HEK293 (cell line): ENCODE measurements around the gene RNU1-1.
"Not testable (repeated sequence)": the region's sequence is repeated elsewhere in the genome, so short reads cannot be mapped to it uniquely, and the experiment has no call there.

Experiments
- CTCF ChIA-PET: fragments of 350-600 bp; formaldehyde crosslinking; extraction: SDS; loops from one replicate; lab custom pipeline; 2021; ENCODE audit warnings: antibody characterized with exemption; lab: Yijun Ruan, JAX
- POLR2A ChIA-PET: fragments of 300-600 bp; formaldehyde crosslinking; extraction: SDS; loops from one replicate; lab custom pipeline; 2020; ENCODE audit warnings: antibody characterized with exemption, inconsistent platforms; lab: Yijun Ruan, JAX
- H3K27ac ChIP-seq: fragments of 200-500 bp; sonication (Bioruptor generic); 2 replicates; pipeline ENCODE4 v1.5.1; 2014; ENCODE audit warnings: low read depth, low read length, control low read depth, inconsistent platforms; ENCODE audit errors: extremely low read depth
- H3K36me3 ChIP-seq, 2 experiments: fragments of 200-500 bp in 1 of 2; sonication (Bioruptor generic) in 1 of 2; 1 replicate in 1 of 2; 2 replicates in 1 of 2; pipeline ENCODE4 v1.5.1; 2014 to 2017; ENCODE audit warnings: inconsistent platforms in 2 of 2, low read length in 2 of 2; ENCODE audit not compliant: control insufficient read depth in 2 of 2, insufficient read depth in 1 of 2
- H3K4me1 ChIP-seq: fragments of 200-500 bp; sonication (Bioruptor generic); 2 replicates; pipeline ENCODE4 v1.5.1; 2014; ENCODE audit warnings: mild to moderate bottlenecking, low read length, inconsistent platforms; ENCODE audit not compliant: control insufficient read depth, insufficient read depth
- H3K4me3 ChIP-seq: 2 replicates; pipeline ENCODE4 v1.5.1; 2011; ENCODE audit warnings: low read depth, mild to moderate bottlenecking, control low read depth, low read length, moderate library complexity
- H3K9me3 ChIP-seq: fragments of 200-500 bp; sonication (Bioruptor generic); 2 replicates; pipeline ENCODE4 v1.5.1; 2014; ENCODE audit warnings: low read depth, low read length, inconsistent platforms; ENCODE audit not compliant: control insufficient read depth, insufficient read depth
- FEZF1 ChIP-seq: fragments of 450-650 bp; formaldehyde crosslinking; IDR thresholded peaks from 2 replicates; pipeline ENCODE4 v1.5.1; 2016; ENCODE audit warnings: missing biosample characterization, missing genetic modification characterization
- MZF1 ChIP-seq: fragments of 450-650 bp; formaldehyde crosslinking; IDR thresholded peaks from 2 replicates; pipeline ENCODE4 v1.5.1; 2017; ENCODE audit warnings: missing biosample characterization, missing genetic modification characterization, borderline replicate concordance
- SALL2 ChIP-seq: fragments of 450-650 bp; formaldehyde crosslinking; IDR thresholded peaks from 2 replicates; pipeline ENCODE4 v1.5.0; 2017; ENCODE audit warnings: missing biosample characterization, mild to moderate bottlenecking, missing genetic modification characterization, borderline replicate concordance
- SCRT2 ChIP-seq: fragments of 450-650 bp; formaldehyde crosslinking; IDR thresholded peaks from 2 replicates; pipeline ENCODE4 v1.5.1; 2016; ENCODE audit warnings: missing biosample characterization, missing genetic modification characterization
- TRIM28 ChIP-seq: IDR thresholded peaks from 2 replicates; pipeline ENCODE4 v1.6.1; 2011; ENCODE audit warnings: low read length, control low read depth, borderline replicate concordance
- WT1 ChIP-seq: fragments of 450-650 bp; formaldehyde crosslinking; IDR thresholded peaks from 2 replicates; pipeline ENCODE4 v1.5.1; 2016; ENCODE audit warnings: missing biosample characterization, missing genetic modification characterization
- ZIC2 ChIP-seq: fragments of 450-650 bp; formaldehyde crosslinking; IDR thresholded peaks from 2 replicates; pipeline ENCODE4 v1.5.1; 2016; ENCODE audit warnings: missing biosample characterization, missing genetic modification characterization
- ZNF670 ChIP-seq: fragments of 450-650 bp; formaldehyde crosslinking; IDR thresholded peaks from 2 replicates; pipeline ENCODE4 v1.5.1; 2016; ENCODE audit warnings: missing biosample characterization, missing genetic modification characterization, low read depth
- ZNF768 ChIP-seq: fragments of 450-650 bp; formaldehyde crosslinking; IDR thresholded peaks from 2 replicates; pipeline ENCODE4 v1.5.1; 2018; ENCODE audit warnings: missing biosample characterization, mild to moderate bottlenecking, missing genetic modification characterization
- TF ChIP-seq, protein P1 (sequence below): IDR thresholded peaks from 2 replicates; pipeline ENCODE4 v1.6.1; 2011; ENCODE audit warnings: mild to moderate bottlenecking, low read depth, low read length, borderline replicate concordance
- TF ChIP-seq, protein P2 (sequence below): fragments of 450-650 bp; formaldehyde crosslinking; IDR thresholded peaks from 2 replicates; pipeline ENCODE4 v1.5.1; 2017; ENCODE audit warnings: missing biosample characterization, missing genetic modification characterization
- TF ChIP-seq, protein P3 (sequence below): fragments of 450-650 bp; formaldehyde crosslinking; IDR thresholded peaks from 2 replicates; pipeline ENCODE4 v1.5.1; 2017; ENCODE audit warnings: missing biosample characterization, missing genetic modification characterization

RNU1-1 gene

DNA sequence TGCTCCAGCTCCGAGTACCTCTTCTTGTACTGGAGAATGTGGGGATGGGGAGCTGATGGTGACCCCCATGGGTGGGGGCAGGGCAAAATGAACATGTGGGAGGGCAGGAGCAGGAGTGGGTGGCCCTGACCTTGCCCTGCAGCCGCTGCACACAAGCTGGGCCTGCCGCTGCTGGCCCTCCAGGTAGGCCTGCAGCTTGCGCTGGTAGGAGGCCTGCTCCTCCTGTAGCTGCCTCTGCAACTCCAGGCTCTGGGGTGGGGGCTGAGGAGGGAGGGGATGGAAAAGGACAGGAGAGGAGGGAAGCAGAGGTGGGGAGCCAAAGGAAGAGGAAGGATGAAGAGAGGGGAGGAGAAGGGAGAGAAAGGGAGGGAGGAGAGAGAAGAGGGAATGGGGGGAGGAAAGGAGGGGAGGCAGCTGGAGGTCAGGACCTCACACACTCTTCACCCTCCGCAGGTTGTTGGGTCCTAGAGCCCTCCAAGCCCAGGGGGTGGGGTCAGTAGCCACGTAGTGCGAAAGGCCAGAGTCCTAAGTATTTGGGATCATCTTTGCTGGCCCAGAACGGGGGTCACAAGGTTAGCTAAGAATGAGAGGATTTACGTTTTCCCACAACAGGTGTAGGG, 22.9 kb downstream of the RNU1-1 start:
- POLR2A ChIA-PET, result no interaction called here

DNA sequence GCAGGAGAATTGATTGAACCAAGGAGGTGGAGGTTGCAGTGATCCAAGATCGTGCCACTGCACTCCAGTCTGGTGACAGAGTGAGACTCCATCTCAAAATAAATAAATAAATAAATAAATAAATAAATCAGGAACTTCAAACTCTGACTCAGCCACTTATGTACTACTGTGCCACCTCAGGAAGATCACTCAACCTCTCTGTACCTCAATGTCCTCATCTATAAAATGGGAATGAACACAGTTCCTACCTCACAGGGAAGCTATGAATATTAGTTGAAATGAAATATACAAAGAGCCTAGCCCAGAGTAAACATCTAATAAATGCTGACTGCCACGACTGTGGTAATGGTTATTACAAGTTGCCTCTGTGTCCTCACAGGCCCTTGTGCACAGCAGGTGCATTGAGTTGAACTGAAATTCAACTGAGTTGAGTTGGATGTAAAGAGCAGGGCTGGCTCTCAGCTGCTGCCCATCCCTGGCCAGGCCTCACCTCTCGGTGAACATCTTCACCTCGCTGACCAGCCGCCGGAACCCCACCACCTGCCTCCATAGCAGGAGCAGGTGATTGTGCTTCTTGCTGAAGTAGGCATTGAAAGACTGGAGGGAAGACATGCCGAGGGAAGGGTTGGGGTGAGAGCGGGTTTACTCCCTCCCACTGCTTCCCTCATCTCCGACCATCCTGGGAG, 24.7 kb downstream of the RNU1-1 start:
- CTCF ChIA-PET, result interaction anchor here (0.7 kb wide), 1 partner anchor 225 kb away, joined by 4 read pairs; no protein-coding TSS in a partner anchor
- H3K27ac ChIP-seq, H3K4me1 ChIP-seq, POLR2A ChIA-PET, H3K9me3 ChIP-seq, H3K4me3 ChIP-seq: not testable (repeated sequence)
- H3K36me3 ChIP-seq, result peaks cover 0 to 74% of the 10 kb centered on the region in 2 experiments; a peak in 2 of 3 replicates
- 0 out of 2 replicates have a peak, but pooled peaks have one; percentile 56 for TF ChIP-seq ZNF768 (tag by site-specific recombination)

More for the DNA sequence above, 22.9 kb downstream of the RNU1-1 start:
- H3K27ac ChIP-seq, result no peak overlapping the region
- H3K4me1 ChIP-seq, result no peaks in the 10 kb centered on the region
- H3K9me3 ChIP-seq, result no peaks in the 10 kb centered on the region
- CTCF ChIA-PET, result interaction anchor here (0.6 kb wide), 1 partner anchor 128 kb away, joined by 4 read pairs; no protein-coding TSS in a partner anchor
- TF ChIP-seq MZF1 (tag by site-specific recombination), result no peak
- TF ChIP-seq TRIM28, result no peak
- TF ChIP-seq SALL2 (tag by site-specific recombination), result no peak
- TF ChIP-seq ZIC2 (tag by site-specific recombination), result peak; percentile 52; the same call in 1 of the 2 replicates
- TF ChIP-seq, protein P1, sequence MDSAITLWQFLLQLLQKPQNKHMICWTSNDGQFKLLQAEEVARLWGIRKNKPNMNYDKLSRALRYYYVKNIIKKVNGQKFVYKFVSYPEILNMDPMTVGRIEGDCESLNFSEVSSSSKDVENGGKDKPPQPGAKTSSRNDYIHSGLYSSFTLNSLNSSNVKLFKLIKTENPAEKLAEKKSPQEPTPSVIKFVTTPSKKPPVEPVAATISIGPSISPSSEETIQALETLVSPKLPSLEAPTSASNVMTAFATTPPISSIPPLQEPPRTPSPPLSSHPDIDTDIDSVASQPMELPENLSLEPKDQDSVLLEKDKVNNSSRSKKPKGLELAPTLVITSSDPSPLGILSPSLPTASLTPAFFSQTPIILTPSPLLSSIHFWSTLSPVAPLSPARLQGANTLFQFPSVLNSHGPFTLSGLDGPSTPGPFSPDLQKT, result no peak
- TF ChIP-seq, protein P2, sequence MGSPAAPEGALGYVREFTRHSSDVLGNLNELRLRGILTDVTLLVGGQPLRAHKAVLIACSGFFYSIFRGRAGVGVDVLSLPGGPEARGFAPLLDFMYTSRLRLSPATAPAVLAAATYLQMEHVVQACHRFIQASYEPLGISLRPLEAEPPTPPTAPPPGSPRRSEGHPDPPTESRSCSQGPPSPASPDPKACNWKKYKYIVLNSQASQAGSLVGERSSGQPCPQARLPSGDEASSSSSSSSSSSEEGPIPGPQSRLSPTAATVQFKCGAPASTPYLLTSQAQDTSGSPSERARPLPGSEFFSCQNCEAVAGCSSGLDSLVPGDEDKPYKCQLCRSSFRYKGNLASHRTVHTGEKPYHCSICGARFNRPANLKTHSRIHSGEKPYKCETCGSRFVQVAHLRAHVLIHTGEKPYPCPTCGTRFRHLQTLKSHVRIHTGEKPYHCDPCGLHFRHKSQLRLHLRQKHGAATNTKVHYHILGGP (tag by site-specific recombination), result no peak
- TF ChIP-seq SCRT2 (tag by site-specific recombination), result 0 out of 2 replicates have a peak, but pooled peaks have one; percentile 17
- TF ChIP-seq ZNF670 (tag by site-specific recombination), result no peak
- TF ChIP-seq WT1 (tag by site-specific recombination), result peak; percentile 39; the same call in 1 of the 2 replicates
- TF ChIP-seq FEZF1, result no peak
- TF ChIP-seq, protein P3, sequence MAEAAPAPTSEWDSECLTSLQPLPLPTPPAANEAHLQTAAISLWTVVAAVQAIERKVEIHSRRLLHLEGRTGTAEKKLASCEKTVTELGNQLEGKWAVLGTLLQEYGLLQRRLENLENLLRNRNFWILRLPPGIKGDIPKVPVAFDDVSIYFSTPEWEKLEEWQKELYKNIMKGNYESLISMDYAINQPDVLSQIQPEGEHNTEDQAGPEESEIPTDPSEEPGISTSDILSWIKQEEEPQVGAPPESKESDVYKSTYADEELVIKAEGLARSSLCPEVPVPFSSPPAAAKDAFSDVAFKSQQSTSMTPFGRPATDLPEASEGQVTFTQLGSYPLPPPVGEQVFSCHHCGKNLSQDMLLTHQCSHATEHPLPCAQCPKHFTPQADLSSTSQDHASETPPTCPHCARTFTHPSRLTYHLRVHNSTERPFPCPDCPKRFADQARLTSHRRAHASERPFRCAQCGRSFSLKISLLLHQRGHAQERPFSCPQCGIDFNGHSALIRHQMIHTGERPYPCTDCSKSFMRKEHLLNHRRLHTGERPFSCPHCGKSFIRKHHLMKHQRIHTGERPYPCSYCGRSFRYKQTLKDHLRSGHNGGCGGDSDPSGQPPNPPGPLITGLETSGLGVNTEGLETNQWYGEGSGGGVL (tag by site-specific recombination), result peak; percentile 68
- no peak overlapping the region for H3K4me3 ChIP-seq
- H3K36me3 ChIP-seq, result peaks cover 0 to 56% of the 10 kb centered on the region in 2 experiments; a peak in 2 of 3 replicates

DNA sequence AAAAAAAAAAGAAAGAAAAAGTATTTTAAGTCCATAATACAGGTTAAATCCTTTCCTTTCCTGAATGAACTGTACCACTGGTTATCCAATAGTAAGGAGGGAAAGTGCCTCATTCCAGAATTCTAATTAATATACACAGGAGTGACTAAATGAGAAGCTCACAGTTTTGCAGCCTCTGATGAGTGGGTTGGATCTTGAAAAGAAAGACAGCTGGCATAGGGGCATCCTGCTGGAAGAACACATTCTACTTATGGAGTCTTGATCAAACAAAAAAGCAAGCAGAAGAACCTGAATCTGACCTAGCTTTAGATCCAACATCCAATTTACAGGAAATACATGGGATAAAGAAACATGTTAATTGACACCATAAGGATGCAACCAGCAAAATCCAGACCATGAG, 27.1 kb downstream of the RNU1-1 start:
- POLR2A ChIA-PET, H3K9me3 ChIP-seq, CTCF ChIA-PET, H3K4me1 ChIP-seq, H3K27ac ChIP-seq, H3K4me3 ChIP-seq: not testable (repeated sequence)
- peaks cover 2 to 91% of the 10 kb centered on the region in 2 experiments; a peak in 2 of 3 replicates for H3K36me3 ChIP-seq
